Measurements from ENCODE around the gene RAD51B. TPM values are rescaled to one million over a fixed set of nuclear protein-coding genes. Genes with fewer than 3 reads are reported as not detected.

Gene RAD51B
- total and polyA plus RNA-seq, 2 donors (not counting 1 experiment from before 2014, with no cell fraction given): 4.6 to 16.3 TPM

GRCh38 chr14:68707482-68707881 lies 887.9 kb downstream of the RAD51B start:
- no peak overlapping the region for H3K27ac ChIP-seq (ENCODE audit: insufficient read depth, low read length)
- H3K4me2 ChIP-seq (ENCODE audit: extremely low read depth, insufficient read depth, low read length): no peak overlapping the region
- H3K9ac ChIP-seq (ENCODE audit: insufficient read depth, low read length): no peak overlapping the region
- H3K27me3 ChIP-seq (ENCODE audit: control insufficient read depth, insufficient read depth, low read length): no peaks in the 10 kb centered on the region
- peaks cover 3% of the 10 kb centered on the region for H3K4me1 ChIP-seq (ENCODE audit: control insufficient read depth, extremely low read depth, insufficient read depth, low read length)
- no peaks in the 10 kb centered on the region for H4K20me1 ChIP-seq (ENCODE audit: control insufficient read depth, extremely low read depth, insufficient read depth, low read length)
- no peaks in the 10 kb centered on the region for H3K79me2 ChIP-seq (ENCODE audit: control insufficient read depth, insufficient read depth, low read length)
- TF ChIP-seq, protein P1, sequence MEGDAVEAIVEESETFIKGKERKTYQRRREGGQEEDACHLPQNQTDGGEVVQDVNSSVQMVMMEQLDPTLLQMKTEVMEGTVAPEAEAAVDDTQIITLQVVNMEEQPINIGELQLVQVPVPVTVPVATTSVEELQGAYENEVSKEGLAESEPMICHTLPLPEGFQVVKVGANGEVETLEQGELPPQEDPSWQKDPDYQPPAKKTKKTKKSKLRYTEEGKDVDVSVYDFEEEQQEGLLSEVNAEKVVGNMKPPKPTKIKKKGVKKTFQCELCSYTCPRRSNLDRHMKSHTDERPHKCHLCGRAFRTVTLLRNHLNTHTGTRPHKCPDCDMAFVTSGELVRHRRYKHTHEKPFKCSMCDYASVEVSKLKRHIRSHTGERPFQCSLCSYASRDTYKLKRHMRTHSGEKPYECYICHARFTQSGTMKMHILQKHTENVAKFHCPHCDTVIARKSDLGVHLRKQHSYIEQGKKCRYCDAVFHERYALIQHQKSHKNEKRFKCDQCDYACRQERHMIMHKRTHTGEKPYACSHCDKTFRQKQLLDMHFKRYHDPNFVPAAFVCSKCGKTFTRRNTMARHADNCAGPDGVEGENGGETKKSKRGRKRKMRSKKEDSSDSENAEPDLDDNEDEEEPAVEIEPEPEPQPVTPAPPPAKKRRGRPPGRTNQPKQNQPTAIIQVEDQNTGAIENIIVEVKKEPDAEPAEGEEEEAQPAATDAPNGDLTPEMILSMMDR (conservative IDR thresholded peaks at IDR 0.05 in 1 of 2, IDR thresholded peaks at IDR 0.05 in 1 of 2; ENCODE audit: low read depth in 1 of 2, low read length in 2 of 2): no peak
- H2AFZ ChIP-seq (ENCODE audit: low read length): no peak overlapping the region
- no peak for DNase-seq (ENCODE audit: low read depth in 2 of 2)
- no peaks in the 10 kb centered on the region for H3K9me3 ChIP-seq (ENCODE audit: control insufficient read depth, insufficient read depth, low read depth, low read length)
- H3K36me3 ChIP-seq (ENCODE audit: control insufficient read depth, insufficient read depth, low read length): no peaks in the 10 kb centered on the region
- H3K4me3 ChIP-seq (replicated peaks in 1 of 4; ENCODE audit: control extremely low read depth in 1 of 4, insufficient read depth in 1 of 4, low read depth in 3 of 4, low read length in 4 of 4): no peak overlapping the region

GRCh38 chr14:68708343-68708742 lies 888.8 kb downstream of the RAD51B start:
- Histone ChIP-seq H4K20me1 (ENCODE audit: control insufficient read depth, extremely low read depth, insufficient read depth, low read length) (no peaks in the 10 kb centered on the region), H3K27me3 (ENCODE audit: control insufficient read depth, insufficient read depth, low read length) (no peaks in the 10 kb centered on the region), H2AFZ (ENCODE audit: low read length) (no peak overlapping the region), H3K4me3 (replicated peaks in 1 of 4; ENCODE audit: control extremely low read depth in 1 of 4, insufficient read depth in 1 of 4, low read depth in 3 of 4, low read length in 4 of 4) (no peak overlapping the region), H3K4me1 (ENCODE audit: control insufficient read depth, extremely low read depth, insufficient read depth, low read length) (no peaks in the 10 kb centered on the region), H3K36me3 (ENCODE audit: control insufficient read depth, insufficient read depth, low read length) (no peaks in the 10 kb centered on the region), H3K79me2 (ENCODE audit: control insufficient read depth, insufficient read depth, low read length) (no peaks in the 10 kb centered on the region), H3K9ac (ENCODE audit: insufficient read depth, low read length) (no peak overlapping the region), H3K4me2 (ENCODE audit: extremely low read depth, insufficient read depth, low read length) (no peak overlapping the region), H3K9me3 (ENCODE audit: control insufficient read depth, insufficient read depth, low read depth, low read length) (no peaks in the 10 kb centered on the region), H3K27ac (ENCODE audit: insufficient read depth, low read length) (no peak overlapping the region)
- no peak for DNase-seq (ENCODE audit: low read depth in 2 of 2)
- no peak for TF ChIP-seq EZH2 (IDR thresholded peaks at IDR 0.05; ENCODE audit: low read length, missing control alignments)
- TF ChIP-seq, protein P1 (conservative IDR thresholded peaks at IDR 0.05 in 1 of 2, IDR thresholded peaks at IDR 0.05 in 1 of 2; ENCODE audit: low read depth in 1 of 2, low read length in 2 of 2): no peak

- no peak overlapping the region for H3K9ac ChIP-seq (ENCODE audit: insufficient read depth, low read length)
- no peak overlapping the region for H2AFZ ChIP-seq (ENCODE audit: low read length)
- no peak for TF ChIP-seq EZH2 (IDR thresholded peaks at IDR 0.05; ENCODE audit: low read length, missing control alignments)
- TF ChIP-seq, protein P1 (conservative IDR thresholded peaks at IDR 0.05 in 1 of 2, IDR thresholded peaks at IDR 0.05 in 1 of 2; ENCODE audit: low read depth in 1 of 2, low read length in 2 of 2): no peak
- no peaks in the 10 kb centered on the region for H3K36me3 ChIP-seq (ENCODE audit: control insufficient read depth, insufficient read depth, low read length)
- H3K4me3 ChIP-seq (replicated peaks in 1 of 4; ENCODE audit: control extremely low read depth in 1 of 4, insufficient read depth in 1 of 4, low read depth in 3 of 4, low read length in 4 of 4): no peak overlapping the region
- no peak overlapping the region for H3K27ac ChIP-seq (ENCODE audit: insufficient read depth, low read length)
- no peaks in the 10 kb centered on the region for H3K9me3 ChIP-seq (ENCODE audit: control insufficient read depth, insufficient read depth, low read depth, low read length)
- no peaks in the 10 kb centered on the region for H4K20me1 ChIP-seq (ENCODE audit: control insufficient read depth, extremely low read depth, insufficient read depth, low read length)
- DNase-seq (ENCODE audit: low read depth in 2 of 2): no peak
- H3K4me2 ChIP-seq (ENCODE audit: extremely low read depth, insufficient read depth, low read length): no peak overlapping the region
- no peaks in the 10 kb centered on the region for H3K4me1 ChIP-seq (ENCODE audit: control insufficient read depth, extremely low read depth, insufficient read depth, low read length)
- H3K27me3 ChIP-seq (ENCODE audit: control insufficient read depth, insufficient read depth, low read length): no peaks in the 10 kb centered on the region
- H3K79me2 ChIP-seq (ENCODE audit: control insufficient read depth, insufficient read depth, low read length): no peaks in the 10 kb centered on the region
Measured at GRCh38 chr14:68709007-68709406, 889.4 kb downstream of the RAD51B start.
